ENCODE measurements around the gene SLC29A3.

The SLC29A3 gene

DNA sequence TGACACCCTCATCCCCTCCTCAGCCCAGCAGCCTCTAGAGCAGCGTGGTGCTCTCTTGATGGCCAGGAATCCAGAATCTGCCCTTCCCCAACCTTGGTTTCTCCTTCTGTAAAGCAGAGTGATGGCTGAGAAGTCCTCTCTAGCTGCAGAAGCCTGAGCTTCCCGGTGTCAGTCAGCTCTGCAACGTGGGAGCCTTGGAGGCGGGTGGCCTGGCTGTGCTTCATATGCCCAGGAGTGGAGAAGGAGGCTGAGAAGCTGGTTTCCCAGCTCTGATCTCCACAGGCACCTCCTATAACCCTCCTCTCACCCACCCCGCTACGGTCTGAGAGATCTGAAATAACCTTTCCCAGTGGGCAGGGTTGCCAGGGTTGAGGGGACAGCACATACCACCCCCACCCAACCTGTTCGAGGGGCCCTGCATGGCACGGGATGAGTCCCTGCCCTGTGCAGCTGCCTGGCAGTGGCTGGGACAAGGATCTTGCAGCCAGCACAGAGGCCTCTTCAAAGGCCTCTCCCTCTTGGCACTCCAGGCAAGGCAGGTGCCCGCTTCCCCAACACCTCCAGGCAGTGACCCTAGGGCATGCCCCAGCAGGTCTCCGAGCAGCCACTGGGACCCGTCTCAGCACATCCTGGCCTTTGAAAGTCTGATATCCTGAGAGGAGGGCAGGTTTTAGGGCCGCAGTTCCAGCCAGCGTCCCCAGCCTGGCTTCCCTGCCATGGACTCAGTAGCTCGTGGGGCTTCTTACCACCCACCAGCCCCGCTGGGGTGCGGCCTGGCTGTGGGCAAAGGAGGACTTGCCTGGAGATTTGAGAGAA lies 18.3 kb upstream of the SLC29A3 start:
- TF ChIP-seq, protein P1, sequence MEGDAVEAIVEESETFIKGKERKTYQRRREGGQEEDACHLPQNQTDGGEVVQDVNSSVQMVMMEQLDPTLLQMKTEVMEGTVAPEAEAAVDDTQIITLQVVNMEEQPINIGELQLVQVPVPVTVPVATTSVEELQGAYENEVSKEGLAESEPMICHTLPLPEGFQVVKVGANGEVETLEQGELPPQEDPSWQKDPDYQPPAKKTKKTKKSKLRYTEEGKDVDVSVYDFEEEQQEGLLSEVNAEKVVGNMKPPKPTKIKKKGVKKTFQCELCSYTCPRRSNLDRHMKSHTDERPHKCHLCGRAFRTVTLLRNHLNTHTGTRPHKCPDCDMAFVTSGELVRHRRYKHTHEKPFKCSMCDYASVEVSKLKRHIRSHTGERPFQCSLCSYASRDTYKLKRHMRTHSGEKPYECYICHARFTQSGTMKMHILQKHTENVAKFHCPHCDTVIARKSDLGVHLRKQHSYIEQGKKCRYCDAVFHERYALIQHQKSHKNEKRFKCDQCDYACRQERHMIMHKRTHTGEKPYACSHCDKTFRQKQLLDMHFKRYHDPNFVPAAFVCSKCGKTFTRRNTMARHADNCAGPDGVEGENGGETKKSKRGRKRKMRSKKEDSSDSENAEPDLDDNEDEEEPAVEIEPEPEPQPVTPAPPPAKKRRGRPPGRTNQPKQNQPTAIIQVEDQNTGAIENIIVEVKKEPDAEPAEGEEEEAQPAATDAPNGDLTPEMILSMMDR (conservative IDR thresholded peaks at IDR 0.05; ENCODE audit: control insufficient read depth, insufficient read depth, low read depth, low read length): no peak
- no peak overlapping the region for H3K4me3 ChIP-seq (ENCODE audit: control insufficient read depth, low read depth, low read length)
- no peak for DNase-seq (ENCODE audit: low read depth)

DNA sequence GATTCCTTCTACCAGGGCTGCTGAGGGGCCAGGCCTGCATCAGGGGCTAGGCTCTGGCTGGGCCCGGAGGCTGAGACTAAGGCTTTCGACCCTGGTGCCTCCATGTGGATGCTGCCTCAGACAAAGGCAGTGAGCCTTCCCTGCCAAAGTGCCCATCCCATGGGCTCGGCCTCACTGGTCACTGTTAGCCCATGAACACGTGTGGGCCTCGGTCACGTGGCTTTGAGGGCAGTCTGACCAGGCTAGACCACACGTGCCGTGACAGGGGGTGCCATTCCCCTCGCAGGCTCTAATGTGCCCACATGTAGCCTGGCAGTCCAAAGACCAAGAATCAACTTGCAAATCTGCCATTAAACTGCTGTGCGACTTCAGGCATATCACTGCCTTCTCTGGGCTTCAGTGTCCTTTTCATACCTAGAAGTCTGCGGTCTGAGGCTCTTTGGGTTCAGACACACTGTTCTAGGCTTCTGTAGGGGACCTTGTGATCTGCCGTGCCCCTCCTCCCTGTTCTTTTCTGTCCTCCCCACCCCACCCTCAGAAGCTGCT lies 17.6 kb upstream of the SLC29A3 start:
- H3K4me3 ChIP-seq (ENCODE audit: control insufficient read depth, low read depth, low read length): no peak overlapping the region
- TF ChIP-seq, protein P1 (conservative IDR thresholded peaks at IDR 0.05; ENCODE audit: control insufficient read depth, insufficient read depth, low read depth, low read length): no peak
- DNase-seq (ENCODE audit: low read depth): no peak

DNA sequence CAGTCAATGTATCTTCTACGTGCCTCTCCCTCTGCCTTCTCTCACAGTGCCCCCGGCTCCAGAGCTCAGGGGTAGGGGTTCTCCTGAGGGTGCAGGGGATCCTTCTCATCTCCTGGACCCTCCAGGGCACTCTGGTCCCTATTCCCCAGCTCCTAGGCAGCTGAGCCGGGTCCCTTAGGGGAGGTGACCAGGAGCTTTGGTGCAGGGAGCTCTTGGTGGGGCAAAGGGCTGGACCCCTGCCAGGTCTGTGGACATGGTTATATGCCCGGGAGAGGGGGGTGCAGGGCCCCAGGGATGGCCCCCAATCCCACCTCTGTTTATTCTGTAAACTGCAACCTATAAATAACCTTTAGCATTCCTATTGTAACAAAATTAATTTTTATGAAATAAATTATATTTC lies 16.6 kb upstream of the SLC29A3 start:
- TF ChIP-seq, protein P1 (conservative IDR thresholded peaks at IDR 0.05; ENCODE audit: control insufficient read depth, insufficient read depth, low read depth, low read length): no peak
- DNase-seq (ENCODE audit: low read depth): no peak

DNA sequence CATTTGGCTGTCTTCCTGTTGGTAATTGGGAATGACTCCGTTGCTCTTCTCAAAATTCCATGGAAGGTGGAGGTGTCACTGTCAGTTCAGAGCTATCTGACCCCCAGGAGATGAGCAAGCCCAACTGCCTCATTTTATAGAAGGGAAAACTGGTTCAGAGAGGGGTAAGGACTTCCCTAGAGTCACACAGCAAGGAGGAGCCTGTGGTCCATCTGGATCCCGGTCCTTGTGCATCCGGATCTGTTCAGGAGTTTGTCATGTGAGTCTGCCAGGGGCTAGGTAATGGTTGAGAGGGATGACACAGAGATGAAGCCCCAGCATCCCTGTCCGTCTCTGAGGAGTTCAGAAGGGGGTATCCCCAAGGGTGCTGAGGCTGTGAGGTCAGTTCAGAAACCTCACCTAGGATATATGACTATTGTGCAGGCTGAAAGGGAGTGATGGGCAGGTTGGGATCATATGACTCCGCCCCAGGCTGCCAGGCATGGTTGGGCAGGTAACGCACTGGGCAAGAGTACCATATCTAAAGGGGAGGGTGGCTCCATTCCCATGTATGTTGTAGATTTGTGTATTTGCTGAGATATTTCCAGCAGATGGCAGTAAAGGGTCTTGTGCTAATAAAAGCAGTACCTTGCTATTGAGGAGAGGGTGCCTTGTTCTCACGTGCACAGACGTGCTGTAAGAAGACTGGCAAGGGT lies 16.0 kb upstream of the SLC29A3 start:
- DNase-seq (ENCODE audit: low read depth): peak; percentile 67
- no peak overlapping the region for H3K4me3 ChIP-seq (ENCODE audit: control insufficient read depth, low read depth, low read length)
- TF ChIP-seq, protein P1 (conservative IDR thresholded peaks at IDR 0.05; ENCODE audit: control insufficient read depth, insufficient read depth, low read depth, low read length): peak; percentile 63

More for the DNA sequence above, 16.6 kb upstream of the SLC29A3 start:
- no peak overlapping the region for H3K4me3 ChIP-seq (ENCODE audit: control insufficient read depth, low read depth, low read length)

DNA sequence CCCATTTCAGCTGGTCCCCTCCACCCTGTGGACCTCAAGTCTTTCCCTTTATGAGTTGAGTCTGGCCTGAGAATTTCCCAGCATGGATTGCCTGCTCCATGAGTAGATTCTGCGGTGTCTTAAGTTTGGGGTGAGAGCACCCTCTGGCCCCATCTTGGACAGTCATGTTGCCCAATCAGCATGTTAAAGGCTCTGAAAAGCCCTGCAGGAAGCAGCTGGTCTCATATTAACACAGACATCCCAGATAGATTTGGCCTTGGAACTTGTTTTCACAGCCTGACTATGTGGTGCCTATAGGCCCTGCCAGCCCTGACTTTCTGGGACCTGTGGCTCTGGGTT lies 15.5 kb upstream of the SLC29A3 start:
- TF ChIP-seq, protein P1 (conservative IDR thresholded peaks at IDR 0.05; ENCODE audit: control insufficient read depth, insufficient read depth, low read depth, low read length): no peak
- DNase-seq (ENCODE audit: low read depth): no peak
- H3K4me3 ChIP-seq (ENCODE audit: control insufficient read depth, low read depth, low read length): no peak overlapping the region

DNA sequence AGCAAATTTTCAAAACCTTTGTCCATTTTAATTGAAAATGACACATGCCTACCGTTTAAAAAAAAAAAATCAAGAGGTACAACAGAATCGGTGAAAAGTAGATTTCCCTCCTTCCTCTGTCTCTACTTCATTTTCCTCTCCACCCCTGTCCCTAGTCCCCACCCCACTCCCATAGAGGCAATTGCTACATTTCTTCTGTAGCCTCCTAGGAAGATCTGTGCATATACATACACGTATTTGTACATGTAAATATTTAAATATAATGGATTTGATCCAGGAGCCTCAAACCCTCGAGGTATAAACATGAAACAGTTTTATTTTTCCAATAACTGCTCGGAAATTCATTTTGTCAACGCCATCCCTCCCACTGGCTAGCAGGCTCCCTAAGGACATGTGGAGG lies 14.1 kb upstream of the SLC29A3 start:
- DNase-seq (ENCODE audit: low read depth): no peak
- H3K4me3 ChIP-seq (ENCODE audit: control insufficient read depth, low read depth, low read length): no peak overlapping the region
- TF ChIP-seq, protein P1 (conservative IDR thresholded peaks at IDR 0.05; ENCODE audit: control insufficient read depth, insufficient read depth, low read depth, low read length): no peak

All from fibroblast of mammary gland (primary cell).